NCI-H2107 (cell line): ENCODE data around the gene RAP1GAP.
"Not testable (repeated sequence)": the region's sequence is repeated elsewhere in the genome, so short reads cannot be mapped to it uniquely, and the experiment has no call there.

Experiments
- DNase-seq: peaks from one replicate; lab custom pipeline; 2025; lab: John Stamatoyannopoulos, UW

RAP1GAP gene

DNA sequence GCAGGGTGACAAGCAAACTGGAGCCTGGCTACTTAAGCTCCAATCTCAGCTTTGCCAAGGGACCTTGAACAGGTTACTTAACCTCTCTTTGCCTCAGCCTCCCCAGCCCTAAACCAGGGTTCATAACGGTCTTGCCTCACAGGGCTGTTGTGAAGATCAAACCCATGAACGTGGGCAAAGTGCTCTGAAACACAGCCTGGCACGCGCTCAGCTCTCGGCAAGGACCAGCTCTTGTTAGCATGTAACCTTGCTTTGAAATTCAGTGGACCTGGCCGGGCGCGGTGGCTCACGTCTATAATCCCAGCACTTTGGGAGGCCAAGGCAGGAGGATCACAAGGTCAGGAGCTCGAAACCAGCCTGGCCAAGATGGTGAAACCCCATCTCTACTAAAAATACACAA lies 24.8 kb downstream of the RAP1GAP start:
- DNase-seq: no peak

DNA sequence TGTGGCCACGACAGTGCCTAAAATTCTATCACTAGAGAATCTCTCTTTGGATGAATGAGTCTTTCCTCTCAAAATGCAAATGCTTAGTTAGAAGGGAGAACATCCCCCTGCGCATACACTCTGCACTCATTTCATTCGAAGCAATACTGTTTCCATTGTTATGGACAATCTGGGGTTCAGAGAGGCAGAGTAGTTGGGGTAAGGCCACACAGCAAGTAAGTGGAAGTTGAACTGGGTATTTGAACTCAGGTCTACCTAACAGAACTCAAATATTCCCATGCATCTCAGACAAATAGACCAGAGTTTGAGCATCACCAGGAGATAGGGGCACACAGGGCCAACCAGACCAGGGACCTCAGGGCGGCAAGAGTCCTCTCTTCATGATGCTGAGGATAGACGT lies 25.5 kb downstream of the RAP1GAP start:
- no peak for DNase-seq

DNA sequence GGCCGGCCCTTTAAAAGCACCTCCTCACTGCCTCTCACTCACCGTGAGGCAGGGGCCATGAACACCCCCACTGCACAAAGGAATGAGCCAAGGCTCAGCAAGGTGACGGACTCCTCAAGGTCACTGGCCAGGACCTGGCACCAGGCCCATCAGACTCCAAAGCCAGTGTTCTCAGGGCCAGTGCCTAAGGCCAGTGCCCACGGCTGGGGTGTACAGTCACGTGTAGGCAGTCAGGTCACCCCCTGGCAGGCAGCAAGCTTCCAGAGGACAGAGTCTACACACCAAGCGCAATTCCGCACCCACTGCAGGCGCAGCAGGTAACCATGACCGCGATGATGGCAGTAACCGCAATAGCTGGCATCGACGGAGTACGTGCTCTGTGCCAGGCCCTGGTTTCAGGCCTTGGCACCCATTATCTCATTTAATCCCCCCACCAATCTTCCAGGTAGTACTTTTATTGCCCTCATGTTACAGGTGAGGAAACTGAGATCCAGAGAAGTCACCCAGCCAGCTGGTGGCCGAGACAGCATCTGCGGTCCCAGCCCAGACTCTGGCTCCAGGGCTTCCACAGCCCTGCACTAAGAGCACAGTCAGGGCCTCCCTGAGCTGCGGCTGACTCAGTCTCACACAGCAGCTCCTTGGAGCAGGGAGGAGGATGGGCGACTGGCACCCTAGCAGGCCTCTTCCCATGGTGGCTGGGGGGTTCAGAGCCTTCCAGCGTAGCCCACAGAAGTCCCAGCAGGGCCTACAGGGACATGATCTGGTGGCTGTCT lies 27.0 kb downstream of the RAP1GAP start:
- no peak for DNase-seq

DNA sequence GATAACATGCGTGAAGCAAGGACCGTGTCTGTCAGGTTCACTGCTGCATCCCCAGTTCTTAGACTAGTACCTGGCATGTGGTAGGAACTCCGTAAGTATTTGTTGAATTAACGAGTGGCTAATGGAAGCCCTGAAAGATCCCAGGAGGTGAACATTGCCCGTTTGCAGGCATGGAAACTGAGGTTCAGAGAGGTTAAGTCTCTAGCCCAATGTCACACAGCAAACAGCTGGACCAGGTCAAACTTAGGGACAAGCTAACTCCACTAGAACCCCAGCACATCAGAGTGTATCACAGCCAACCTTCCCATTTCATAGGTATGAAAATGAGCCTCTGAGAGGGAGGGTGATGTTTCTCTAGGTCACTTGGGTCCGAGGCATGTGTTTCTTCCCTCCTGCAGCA lies 27.6 kb downstream of the RAP1GAP start:
- DNase-seq: no peak

DNA sequence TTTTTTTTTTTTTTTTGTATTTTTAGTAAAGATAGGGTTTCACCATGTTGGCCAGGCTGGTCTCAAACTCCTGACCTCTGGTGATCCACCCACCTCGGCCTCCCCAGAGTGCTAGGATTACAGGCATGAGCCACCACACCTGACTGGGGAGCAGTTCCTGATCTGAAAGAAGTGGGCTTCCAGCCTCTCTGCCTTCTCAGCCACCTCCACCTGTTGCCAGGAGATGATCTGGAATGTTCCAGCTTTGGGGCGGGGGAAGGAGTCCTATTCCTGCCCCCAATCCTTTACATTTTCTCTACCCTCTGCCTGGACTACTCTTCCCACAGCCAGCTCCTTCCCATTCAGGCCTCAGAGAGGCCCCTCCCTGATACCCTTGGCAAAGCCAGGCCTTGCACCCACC lies 28.1 kb downstream of the RAP1GAP start:
- DNase-seq: no peak

DNA sequence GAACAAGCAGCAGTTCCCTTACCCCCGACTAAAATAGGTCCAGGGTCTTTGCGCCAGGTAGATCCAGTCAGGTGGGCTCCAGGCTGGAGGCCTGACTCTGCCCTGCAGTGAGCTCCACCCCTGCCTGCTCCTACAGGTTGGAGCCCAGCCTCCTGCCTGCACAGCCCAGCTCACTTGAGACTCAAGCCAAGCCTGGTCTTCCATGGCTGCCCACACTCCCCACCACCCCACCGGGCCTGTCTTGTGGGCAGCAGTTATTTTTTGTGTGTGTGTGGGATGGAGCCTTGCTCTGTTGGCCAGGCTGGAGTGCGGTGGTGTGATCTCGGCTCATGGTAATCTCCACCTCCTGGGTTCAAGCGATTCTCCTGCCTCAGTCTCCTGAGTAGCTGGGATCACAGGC lies 28.5 kb downstream of the RAP1GAP start:
- DNase-seq: no peak

DNA sequence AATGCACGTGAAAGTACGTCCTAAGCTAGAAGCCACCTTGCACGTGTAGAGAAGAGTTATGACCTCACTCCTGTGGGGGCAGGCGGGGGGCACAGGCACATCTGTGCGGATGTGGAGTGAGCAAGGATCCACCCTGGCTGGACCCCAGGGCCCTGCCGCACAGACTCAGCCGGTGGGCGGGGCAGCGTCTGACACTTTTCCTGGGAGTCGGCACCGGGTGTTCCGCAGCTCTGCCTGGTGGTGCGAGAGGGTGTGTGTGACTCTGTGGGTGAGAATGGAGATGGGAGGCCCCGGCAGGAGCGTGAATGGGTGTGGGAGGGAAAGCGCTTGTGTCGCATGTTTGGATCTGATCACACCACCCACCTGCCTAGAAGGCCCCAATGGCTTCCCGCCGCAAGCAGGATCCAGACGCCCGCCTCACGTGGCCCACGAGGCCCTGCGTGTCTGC lies 29.5 kb downstream of the RAP1GAP start:
- DNase-seq: no peak

DNA sequence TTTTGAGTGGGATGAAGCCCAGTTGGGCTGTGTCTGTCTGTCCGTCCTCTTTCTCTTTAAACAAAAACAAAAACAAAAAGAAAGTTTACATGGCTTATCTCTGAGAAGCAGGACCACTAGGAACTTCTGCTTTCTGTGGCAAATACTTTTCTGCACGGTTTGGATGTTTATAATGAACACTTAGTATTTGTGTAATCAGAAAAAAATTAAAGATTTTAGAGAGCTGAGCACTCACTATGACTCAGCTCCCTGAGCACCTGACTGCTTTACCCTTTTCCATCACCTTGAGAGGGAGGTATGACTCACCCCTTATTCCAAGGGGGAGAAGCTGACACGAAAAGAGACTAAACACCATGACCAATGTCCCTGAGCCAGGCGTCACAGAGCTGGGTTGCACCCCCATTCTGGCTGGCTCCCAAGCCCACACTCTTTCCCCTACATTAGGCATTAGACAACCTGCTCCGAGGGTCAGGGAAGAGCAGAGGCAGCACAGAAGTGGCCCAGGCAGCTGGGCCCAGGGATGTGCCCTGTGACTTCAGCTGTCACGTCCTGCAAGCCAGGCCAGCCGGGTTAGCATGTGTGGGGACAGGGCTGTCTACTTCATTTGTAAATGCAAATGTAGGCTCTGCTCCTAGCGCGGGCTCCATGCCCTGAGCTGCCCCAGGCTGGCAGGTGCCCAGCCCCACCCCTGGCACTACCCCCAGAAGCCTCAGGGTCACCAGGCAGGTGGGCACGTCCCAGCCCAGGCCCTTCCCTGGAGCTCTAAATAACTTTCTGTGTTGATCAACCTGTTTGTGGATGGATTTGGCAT lies 30.4 kb downstream of the RAP1GAP start:
- peak; percentile 53 for DNase-seq

DNA sequence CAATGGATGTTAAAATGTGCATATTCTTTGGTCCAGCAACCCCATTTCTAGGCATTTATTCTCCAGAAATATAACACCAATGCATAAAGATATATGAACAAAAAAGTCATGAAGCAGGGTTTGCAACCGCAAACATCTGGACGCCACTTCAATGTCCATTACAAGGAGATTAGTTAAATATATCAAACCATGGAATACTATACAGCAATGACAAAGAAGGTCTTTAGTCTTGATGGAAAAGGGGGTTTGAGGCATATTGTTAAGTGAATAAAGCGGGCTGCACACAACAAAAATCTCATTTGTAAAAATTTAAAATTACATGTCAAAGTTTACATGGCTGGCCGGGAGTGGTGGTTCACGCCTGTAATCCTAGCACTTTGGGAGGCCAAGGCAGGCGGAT lies 31.6 kb downstream of the RAP1GAP start:
- no peak for DNase-seq

DNA sequence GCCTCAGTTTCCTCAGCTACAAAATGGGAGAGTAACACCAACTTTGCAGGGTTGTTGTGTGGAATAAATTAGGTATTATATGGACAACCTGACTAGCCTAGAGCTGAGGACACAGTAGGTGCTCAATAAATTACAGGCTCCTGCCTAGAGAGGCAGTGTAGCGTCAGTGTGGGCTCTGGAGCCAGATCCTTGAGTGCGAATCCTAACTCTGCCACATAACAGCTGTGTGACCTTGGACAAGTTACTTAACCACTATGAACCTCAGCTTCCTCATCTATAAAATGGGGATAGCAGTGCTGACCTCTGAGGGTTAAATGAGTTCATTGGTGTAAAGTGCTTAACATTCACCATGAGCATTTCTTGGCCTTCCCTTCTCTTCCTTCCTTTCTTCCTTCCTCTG lies 33.1 kb downstream of the RAP1GAP start:
- DNase-seq: no peak

DNA sequence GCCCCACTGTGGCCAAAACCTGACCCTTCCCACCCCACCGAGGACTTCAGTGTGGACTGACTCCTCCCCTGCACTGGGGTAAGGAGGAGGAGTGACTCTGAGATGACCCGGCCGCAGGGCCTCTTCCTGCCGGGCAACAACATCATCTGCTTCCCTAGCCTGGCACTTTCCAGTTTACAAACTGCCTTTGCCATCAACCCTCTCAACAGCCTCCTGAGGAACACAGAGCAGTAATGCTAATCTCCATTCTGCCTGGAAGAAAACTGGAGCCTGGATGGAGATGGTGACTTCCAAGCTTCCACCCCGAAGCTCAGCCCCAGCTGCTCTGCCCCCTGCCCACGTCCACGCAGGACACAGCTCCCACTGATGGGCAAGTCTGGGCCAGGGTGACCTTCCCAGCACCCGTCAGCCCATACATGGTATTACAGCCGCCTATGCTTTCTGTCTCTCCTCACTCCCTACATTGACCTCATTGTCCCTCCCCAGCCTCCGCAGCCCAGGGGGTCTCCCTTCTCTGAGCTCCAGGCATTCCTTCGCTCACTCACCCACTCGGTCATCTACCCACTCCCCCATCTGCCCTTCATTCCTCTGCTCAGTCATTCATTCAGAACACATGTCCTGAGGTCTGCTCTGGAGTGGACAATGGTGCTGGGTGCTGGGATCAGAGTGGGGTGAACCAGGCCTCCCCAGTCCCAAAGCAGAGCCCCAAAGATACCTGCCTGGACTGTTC lies 34.2 kb downstream of the RAP1GAP start:
- no peak for DNase-seq

DNA sequence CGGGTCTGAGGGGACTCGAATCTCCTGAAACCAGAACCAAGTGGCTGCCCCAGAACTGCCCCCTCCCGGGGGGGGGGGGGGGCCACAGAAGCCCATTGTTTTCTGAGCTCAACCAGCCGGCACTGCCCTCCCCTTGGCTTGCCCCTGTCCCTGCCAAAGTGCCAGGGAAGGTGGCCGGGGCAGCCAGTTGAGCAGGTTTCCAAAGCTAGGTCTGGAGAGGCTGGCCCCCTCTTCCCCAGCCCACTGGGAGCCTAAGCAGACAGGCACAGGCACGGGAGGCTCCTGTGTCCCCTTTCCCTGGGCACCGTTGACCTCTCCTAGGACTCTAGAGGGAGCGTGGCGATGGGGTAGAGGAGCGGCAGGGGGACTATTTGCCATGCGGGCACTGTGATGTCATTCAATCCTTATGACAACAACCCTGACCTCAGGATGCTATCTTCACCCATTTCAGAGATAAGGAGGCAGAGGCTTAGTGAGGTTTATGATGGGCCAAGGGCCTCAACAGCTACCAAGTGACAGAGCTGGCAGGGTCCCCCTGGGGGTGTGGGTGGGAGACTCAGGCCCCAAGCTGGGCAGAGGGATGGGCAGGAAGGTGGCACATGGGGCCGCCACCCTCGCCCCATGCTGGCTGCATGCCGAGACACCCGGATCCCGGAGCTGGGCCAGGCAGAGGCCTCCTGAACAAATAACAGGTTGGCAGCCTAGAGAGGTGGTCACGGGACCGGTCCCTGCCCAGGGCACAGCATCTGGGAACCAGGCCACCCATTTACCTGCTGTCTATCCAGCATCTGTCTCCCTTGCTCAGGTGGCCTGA lies 35.0 kb downstream of the RAP1GAP start:
- no peak for DNase-seq

DNA sequence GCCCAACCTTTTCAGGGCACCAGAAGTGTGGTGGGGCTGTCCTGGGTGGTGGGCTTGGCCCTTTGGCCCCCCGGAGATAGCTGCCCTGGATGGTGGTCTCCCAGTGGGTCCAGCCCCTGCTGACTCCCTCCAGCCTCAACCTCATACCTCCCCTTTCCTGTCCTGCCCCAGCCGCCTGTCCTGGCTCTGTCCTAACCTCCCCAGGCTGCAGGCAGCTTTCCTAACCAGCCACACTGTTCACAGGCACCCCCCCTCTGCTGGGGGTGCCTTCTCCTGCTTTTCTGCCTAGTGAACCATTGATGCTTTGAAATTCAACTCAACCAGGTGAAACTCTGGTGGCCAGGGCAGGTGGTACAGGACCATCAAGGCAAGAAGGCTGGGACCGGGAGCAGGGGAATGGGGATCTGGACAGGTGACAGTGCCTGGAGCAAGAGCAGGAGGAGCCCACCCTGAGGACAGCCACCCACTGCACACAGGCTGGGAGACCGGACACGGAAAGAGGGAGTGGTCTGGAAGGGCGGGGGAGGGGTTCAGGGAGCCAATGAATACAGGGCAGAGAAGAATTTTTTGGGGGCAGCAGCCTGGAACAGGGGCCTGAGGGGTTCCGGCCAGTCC lies 35.9 kb downstream of the RAP1GAP start:
- no peak for DNase-seq

DNA sequence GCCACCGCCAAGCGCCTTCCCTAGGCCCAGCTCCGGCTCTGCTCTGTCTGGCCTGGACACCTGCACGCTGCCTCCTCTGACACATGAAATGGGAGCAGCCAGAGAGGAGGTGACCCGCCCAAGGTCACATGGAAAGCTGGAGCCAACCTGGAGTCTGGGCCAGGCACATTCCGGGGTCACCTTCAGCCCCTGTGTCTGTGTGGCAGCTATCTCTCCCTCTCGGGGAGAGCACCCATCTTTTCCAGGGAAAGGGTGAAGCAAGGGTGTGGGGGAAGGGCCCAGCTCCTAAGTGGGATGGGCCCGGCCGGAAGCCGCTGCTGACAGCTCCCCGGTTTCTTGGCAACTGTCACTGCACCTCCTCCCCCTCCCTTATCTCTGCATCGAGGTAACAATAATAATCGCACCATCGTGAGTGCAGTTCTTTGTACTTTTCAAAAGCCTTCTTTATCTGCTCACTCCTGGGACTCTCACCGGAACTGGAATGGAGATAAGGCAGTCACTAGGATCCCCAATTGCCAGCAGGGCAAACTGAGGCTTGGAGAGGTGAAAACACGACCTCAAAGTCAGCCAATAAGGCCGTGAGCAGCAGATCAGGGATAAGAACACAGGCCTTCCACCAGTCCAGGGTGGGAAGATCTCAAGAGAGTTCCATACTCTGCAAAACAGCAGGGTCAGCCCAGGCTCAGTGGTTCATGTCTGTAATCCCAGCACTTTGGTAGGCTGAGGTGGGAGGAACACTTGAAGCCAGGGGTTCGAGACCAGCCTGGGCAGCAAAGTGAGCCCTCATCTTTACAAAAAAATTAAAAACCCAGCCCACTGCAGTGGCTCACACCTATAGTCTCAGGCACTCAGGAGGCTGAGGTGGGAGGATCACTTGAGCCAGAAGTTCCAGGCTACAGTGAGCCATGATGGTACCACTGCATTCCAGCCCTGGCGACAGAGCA lies 36.9 kb downstream of the RAP1GAP start:
- DNase-seq: no peak

DNA sequence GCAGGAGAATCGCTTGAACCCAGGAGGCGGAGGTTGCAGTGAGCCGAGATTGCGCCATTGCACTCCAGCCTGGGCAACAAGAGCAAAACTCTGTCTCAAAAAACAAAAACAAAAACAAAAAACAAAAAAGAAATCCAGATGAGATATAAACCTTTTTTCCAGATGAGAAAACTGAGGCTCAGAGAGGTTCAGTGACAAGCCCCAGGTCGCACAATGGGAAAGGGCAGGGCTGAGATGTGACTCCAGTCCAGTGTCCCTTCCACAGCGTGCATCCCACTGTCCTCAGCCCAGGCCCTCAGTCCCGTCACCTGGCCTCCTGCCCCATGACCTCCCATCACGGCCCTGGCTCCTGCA lies 37.6 kb downstream of the RAP1GAP start:
- not testable (repeated sequence) for DNase-seq

DNA sequence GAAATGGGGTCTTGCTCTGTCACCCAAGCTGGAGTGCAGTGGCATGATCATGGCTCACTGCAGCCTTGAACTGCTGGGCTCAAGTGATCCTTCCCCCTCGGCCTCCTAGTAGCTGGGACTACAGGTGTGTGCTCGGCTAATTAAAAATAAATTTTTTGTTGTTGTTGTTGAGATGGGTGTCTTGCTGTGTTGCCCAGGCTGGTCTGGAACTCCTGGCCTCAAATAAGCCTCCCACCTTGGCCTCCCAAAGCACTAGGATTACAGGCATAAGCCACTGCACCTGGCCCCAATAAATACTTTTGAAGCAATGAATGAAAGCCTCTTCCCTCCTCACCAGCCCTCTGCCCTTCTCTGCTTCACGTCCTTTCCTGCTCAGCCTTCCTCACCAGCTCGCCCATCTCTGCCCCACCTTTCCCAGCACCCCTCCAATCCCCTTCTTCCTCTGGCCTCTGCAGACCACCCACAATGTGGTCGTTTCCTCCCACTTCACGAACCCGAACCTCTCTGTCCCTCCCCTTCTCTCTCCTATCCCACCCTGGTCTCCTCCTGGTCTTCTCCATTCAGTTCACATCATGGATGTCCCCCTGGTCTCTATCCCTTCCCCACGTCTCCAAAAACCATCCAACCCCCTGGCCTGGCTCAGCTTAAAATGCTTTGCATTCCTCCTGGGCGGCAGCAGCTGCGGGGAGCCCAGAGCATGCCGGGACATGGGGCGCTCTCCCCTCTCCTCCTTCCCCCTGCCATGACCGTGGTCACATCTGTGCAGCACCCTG lies 38.4 kb downstream of the RAP1GAP start:
- DNase-seq: no peak

DNA sequence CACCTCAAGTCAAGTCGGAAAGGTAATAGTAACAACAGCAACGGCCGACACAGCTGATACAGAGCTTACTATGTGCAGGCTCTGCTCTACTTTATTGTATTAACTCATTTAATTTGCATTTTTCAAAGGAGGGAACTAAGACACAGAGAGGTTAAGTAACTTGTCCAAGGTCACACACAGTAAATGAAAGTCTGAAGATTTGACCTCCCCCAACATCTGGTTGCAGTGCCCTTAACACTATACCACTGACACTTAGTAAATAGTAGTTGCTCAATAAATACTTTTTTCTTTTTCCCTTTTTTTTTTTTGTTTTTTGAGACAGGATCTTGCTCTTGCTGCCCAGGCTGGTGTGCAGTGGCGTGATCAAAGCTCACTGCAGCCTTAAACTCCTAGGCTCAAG lies 39.2 kb downstream of the RAP1GAP start:
- DNase-seq: no peak

DNA sequence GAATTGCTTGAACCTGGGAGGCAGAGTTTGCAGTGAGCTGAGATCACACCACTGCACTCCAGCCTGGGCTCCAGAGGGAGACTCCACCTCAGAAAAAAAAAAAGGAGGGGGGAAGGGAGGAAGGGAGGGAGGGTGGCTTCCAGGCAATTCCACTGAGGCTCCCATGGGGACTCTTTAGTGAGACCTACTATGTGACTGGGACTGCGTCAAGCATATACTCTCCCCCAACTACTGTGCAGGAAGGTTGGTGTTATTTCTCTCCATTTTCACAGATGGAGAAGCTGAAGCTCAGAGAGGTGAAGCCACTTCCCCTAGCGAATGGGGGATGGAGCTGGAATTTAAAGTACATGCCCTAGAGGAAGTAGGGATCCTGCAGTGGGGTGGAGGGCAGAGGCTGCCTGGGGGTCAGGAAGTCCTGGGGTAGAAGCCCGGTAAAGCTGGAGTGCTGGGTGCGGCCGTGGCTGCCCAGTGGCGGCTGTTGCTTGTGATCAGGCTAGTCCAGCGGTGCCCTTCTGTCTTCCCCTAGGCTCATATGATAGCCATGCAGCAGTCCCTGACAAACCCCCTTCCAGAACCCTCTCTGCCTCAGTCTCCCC lies 40.3 kb downstream of the RAP1GAP start:
- no peak for DNase-seq

DNA sequence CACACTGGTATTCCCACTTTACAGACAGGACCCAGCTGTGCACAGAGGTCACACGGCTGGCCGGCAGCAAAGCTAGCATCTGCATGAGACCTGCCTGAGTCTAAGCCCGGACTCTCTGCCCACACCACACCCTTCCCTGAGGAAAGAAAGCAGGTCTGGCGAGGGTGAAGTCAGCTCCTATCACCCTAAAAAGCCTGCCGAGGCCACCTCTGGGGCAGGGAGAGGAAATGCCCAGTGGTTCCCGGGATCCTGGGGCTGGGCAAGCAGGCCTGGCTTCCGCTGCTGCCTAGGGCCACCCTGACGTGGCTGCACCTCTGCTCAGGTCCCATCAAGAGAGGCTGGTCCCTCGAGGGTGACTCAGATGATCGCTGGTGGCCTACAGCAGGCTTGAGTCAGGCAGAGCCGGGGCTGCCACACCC lies 42.2 kb downstream of the RAP1GAP start:
- DNase-seq: no peak
